GM12873 (cell line): ENCODE measurements around the gene DIS3L2.

ENCODE experiments used
- CTCF ChIP-seq: IDR thresholded peaks from 2 replicates; pipeline ENCODE4 v1.5.1; 2012; ENCODE audit warnings: low read depth, mild to moderate bottlenecking, moderate library complexity, low read length, control low read depth; ENCODE audit not compliant: insufficient read depth; ENCODE audit errors: missing control alignments

The DIS3L2 gene

DNA sequence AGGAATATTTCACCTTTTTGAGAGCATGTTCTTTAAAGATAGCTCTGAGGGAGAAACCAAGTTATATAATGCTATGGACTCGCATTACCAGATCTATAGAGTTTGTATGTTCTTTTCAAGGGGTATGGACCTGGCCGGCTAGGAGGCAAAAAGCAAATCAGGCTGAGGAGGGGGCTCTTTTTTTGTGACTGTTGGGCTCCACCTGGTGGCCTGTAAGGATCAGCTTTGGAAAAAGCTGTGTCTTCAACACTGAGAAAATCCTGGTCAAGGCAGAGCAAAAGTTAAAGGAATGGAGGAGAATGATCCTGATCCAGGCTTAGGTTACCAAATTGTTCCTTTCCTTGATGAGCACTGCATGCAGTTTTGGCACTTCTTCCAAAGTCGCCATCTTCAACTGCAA, 180.5 kb downstream of the DIS3L2 start:
- TF ChIP-seq CTCF = peak; percentile 69

GRCh38 chr2:232142502-232142901, 181.0 kb downstream of the DIS3L2 start:
- no peak for TF ChIP-seq CTCF

GRCh38 chr2:232146294-232146693, 184.8 kb downstream of the DIS3L2 start:
- TF ChIP-seq CTCF = no peak

DNA sequence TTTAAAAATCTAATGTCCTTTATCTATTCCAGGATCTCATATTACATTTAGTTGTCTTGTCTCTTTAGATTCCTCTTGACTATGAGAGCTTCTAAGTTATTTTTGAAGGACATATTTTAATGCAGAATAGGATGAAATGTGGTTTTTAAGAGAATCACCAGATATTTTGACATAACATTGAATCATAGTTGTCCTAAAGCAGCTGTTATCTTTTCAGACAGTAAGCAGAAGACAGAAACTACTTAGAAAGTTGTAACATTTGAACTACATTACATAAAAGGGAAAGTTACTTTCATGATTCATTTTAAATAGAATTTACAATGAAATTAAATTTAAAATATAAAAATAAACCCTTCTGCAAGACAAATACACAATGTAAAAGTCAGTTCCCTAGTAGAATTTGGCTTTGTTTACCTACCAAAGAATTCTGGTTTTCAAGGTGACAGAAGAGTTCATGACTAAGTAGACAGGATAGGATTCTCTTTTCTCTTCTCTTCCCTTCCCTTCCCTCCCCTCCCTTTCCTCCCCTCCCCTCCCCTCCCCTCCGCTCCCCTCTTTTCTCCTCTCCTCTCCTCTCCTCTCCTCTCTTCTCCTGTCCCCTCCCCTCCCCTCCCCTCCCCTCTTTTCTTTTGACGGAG, 186.0 kb downstream of the DIS3L2 start:
- TF ChIP-seq CTCF = no peak

DNA sequence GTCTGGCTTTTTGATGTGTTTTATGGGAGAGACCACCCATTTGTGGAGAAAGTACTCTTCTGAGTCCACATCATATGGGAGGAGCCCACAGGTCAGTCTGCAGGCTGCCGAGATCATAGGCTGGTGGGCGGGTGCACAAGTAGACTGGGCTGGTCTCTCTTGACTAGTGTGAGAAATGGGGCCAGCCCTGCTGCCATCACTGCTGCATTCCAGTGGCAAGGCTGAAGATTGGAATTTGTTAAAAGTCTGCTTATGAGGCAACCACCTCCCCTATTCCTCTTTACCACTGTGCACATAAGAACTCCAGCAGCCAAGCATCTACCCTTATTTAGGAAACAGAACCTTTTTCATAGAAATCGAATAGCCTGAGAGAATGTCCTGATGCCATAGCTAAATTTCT, 200.7 kb downstream of the DIS3L2 start:
- TF ChIP-seq CTCF = no peak

- no peak for TF ChIP-seq CTCF
Observed at GRCh38 chr2:232170396-232170795, 208.9 kb downstream of the DIS3L2 start.

- no peak for TF ChIP-seq CTCF
Observed at GRCh38 chr2:232174662-232175061, 213.1 kb downstream of the DIS3L2 start.
